Measurements from ENCODE around the gene SPRED2. TPM values are rescaled to one million over a fixed set of nuclear protein-coding genes. Genes with fewer than 3 reads are reported as not detected.

The SPRED2 gene
- total RNA-seq, 4 donors from 2014 or later: 8.4 to 34.8 (median 29.7) TPM

DNA sequence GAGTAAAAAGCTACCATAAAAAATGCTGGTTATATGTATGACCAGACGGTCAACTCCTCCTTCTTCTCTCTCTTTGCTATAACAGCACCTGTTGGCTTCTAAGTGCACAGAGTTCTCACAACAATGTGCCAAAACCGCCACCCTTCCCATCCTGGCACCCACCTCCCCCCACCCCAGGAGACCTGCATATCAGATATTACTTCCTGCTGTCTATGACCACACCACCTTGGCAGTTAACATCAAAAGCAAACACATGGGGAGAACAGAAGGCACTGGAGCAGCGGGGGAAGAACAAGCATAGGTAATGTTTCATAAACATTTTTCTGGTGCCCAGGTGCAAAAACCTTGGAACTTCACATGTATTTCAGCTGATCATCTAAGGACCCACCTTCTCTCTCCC is 15.5 kb downstream of the SPRED2 start:
- in situ Hi-C loops (cut with MboI; ENCODE audit: low pct_ligation_motif_present in 1 of 4, low pct_unique_long_range_greater_than_20kb in 1 of 4, low sequenced_read_pairs in 3 of 4) (no loop called here), intact Hi-C loops (cut with DNase I; ENCODE audit: low total_unique reads) (no loop called here)
- no peaks in the 10 kb centered on the region for H3K27me3 ChIP-seq
- H3K9me3 ChIP-seq: no peaks in the 10 kb centered on the region
- WGBS, 2 donors (ENCODE audit: low coverage in 1 of 2): 50 to 52% methylated on average over 1 to 3 of the region's 3 CpGs
- no peaks in the 10 kb centered on the region for H3K36me3 ChIP-seq
- peaks cover 3 to 52% (median 44%) of the 10 kb centered on the region in 4 donors for H3K4me1 ChIP-seq
- H3K4me3 ChIP-seq: no peak overlapping the region
- peak; percentile 71 for DNase-seq
- H3K27ac ChIP-seq: peak overlapping the region; percentile 38 to 76 (median 52)
- TF ChIP-seq POLR2A (IDR thresholded peaks at IDR 0.05): no peak
- TF ChIP-seq POLR2AphosphoS5 (IDR thresholded peaks at IDR 0.05): peak in 2 of 3 donors; percentile 6 to 49
- no peak for TF ChIP-seq EP300 (IDR thresholded peaks at IDR 0.05; ENCODE audit: low read depth)
- TF ChIP-seq, protein P1, sequence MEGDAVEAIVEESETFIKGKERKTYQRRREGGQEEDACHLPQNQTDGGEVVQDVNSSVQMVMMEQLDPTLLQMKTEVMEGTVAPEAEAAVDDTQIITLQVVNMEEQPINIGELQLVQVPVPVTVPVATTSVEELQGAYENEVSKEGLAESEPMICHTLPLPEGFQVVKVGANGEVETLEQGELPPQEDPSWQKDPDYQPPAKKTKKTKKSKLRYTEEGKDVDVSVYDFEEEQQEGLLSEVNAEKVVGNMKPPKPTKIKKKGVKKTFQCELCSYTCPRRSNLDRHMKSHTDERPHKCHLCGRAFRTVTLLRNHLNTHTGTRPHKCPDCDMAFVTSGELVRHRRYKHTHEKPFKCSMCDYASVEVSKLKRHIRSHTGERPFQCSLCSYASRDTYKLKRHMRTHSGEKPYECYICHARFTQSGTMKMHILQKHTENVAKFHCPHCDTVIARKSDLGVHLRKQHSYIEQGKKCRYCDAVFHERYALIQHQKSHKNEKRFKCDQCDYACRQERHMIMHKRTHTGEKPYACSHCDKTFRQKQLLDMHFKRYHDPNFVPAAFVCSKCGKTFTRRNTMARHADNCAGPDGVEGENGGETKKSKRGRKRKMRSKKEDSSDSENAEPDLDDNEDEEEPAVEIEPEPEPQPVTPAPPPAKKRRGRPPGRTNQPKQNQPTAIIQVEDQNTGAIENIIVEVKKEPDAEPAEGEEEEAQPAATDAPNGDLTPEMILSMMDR (IDR thresholded peaks at IDR 0.05): no peak

DNA sequence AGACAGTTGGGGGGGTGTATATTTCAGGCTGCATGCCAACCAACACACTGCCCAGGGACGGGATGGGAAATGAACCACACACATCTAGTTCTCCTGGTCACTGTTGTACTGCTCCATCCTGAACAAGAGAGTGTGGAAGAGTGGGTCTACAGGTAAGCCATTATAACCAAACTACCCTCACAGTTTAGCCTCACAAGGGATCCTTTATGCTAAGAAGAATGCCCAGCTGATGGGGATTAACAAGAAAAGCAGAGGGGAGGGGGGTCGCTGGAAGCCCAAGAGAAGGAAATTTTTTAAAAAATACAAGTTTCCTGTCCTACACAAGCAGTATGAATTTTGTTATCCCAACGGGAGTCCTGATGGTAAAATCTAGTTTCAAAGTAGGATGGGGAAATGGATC is 16.1 kb downstream of the SPRED2 start:
- TF ChIP-seq POLR2A (IDR thresholded peaks at IDR 0.05): no peak
- TF ChIP-seq POLR2AphosphoS5 (IDR thresholded peaks at IDR 0.05): no peak
- TF ChIP-seq EP300 (IDR thresholded peaks at IDR 0.05; ENCODE audit: low read depth): no peak
- TF ChIP-seq, protein P1 (IDR thresholded peaks at IDR 0.05): no peak
- WGBS, 2 donors (ENCODE audit: low coverage in 1 of 2): 59% methylated on average over 3 of the region's 3 CpGs; no CpG with 5 or more reads in 1 of the 2 donors
- peak overlapping the region; percentile 38 to 76 (median 52) for H3K27ac ChIP-seq
- H3K4me1 ChIP-seq: peaks cover 3 to 49% (median 46%) of the 10 kb centered on the region in 4 donors
- H3K36me3 ChIP-seq: no peaks in the 10 kb centered on the region
- H3K27me3 ChIP-seq: no peaks in the 10 kb centered on the region
- DNase-seq: no peak
- H3K4me3 ChIP-seq: no peak overlapping the region
- no peaks in the 10 kb centered on the region for H3K9me3 ChIP-seq
- intact Hi-C loops (cut with DNase I; ENCODE audit: low total_unique reads) (no loop called here), in situ Hi-C loops (cut with MboI; ENCODE audit: low pct_ligation_motif_present in 1 of 4, low pct_unique_long_range_greater_than_20kb in 1 of 4, low sequenced_read_pairs in 3 of 4) (no loop called here)

DNA sequence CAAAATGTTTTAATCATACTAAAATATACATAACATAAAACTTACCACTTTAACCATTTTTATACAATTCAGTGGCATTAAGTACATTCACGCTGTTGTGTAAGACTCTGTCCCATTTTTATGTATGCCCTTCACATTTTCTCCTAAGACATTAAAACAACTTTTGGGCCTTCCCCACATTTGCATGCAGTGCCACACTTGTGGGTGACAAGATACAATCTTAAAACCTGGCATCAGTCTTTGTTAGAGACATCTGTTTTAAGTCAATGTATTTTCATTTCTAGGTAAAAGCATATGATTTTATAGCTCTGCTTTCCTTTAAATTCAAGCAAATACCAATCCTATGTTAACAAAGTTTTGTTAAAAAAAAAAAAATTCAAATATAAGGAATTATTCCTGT is 17.3 kb downstream of the SPRED2 start:
- TF ChIP-seq POLR2A (IDR thresholded peaks at IDR 0.05) (no peak), EP300 (IDR thresholded peaks at IDR 0.05; ENCODE audit: low read depth) (no peak), POLR2AphosphoS5 (IDR thresholded peaks at IDR 0.05) (no peak)
- TF ChIP-seq, protein P1 (IDR thresholded peaks at IDR 0.05): no peak
- intact Hi-C loops (cut with DNase I; ENCODE audit: low total_unique reads): no loop called here
- in situ Hi-C loops (cut with MboI; ENCODE audit: low pct_ligation_motif_present in 1 of 4, low pct_unique_long_range_greater_than_20kb in 1 of 4, low sequenced_read_pairs in 3 of 4): no loop called here
- DNase-seq: no peak
- peaks cover 3 to 48% (median 45%) of the 10 kb centered on the region in 4 donors for H3K4me1 ChIP-seq
- WGBS, 2 donors (ENCODE audit: low coverage in 1 of 2): 92 to 95% methylated on average over 1 of the region's 1 CpG
- no peak overlapping the region for H3K27ac ChIP-seq
- H3K36me3 ChIP-seq: no peaks in the 10 kb centered on the region
- H3K27me3 ChIP-seq: no peaks in the 10 kb centered on the region
- H3K4me3 ChIP-seq: no peak overlapping the region
- no peaks in the 10 kb centered on the region for H3K9me3 ChIP-seq

- no peaks in the 10 kb centered on the region for H3K27me3 ChIP-seq
- TF ChIP-seq, protein P1 (IDR thresholded peaks at IDR 0.05): no peak
- TF ChIP-seq EP300 (IDR thresholded peaks at IDR 0.05; ENCODE audit: low read depth): no peak
- TF ChIP-seq POLR2AphosphoS5 (IDR thresholded peaks at IDR 0.05): no peak
- no peak for TF ChIP-seq POLR2A (IDR thresholded peaks at IDR 0.05)
- H3K4me1 ChIP-seq: peaks cover 3 to 50% (median 45%) of the 10 kb centered on the region in 4 donors
- 48 to 83% methylated on average over 2 of the region's 2 CpGs for WGBS, 2 donors (ENCODE audit: low coverage in 1 of 2)
- intact Hi-C loops (cut with DNase I; ENCODE audit: low total_unique reads) (loop anchor here (5.0 kb wide), 1 partner anchor 461 kb away; no protein-coding TSS in a partner anchor), in situ Hi-C loops (cut with MboI; ENCODE audit: low pct_ligation_motif_present in 1 of 4, low pct_unique_long_range_greater_than_20kb in 1 of 4, low sequenced_read_pairs in 3 of 4) (no loop called here)
- H3K9me3 ChIP-seq: no peaks in the 10 kb centered on the region
- H3K27ac ChIP-seq: no peak overlapping the region
- H3K4me3 ChIP-seq: no peak overlapping the region
- DNase-seq: no peak
- no peaks in the 10 kb centered on the region for H3K36me3 ChIP-seq
These were observed 18.8 kb downstream of the SPRED2 start for GRCh38 chr2:65413610-65414009.
